ENCODE measurements around the gene DNAH11.
"Not testable (repeated sequence)": the region's sequence is repeated elsewhere in the genome, so short reads cannot be mapped to it uniquely, and the experiment has no call there.

Gene DNAH11

GRCh38 chr7:21869785-21870402 lies 327.1 kb downstream of the DNAH11 start:
- FAIRE-seq (no peak), DNase-seq (ENCODE audit: low spot score) (no peak)

- DNase-seq (ENCODE audit: low spot score) (no peak), FAIRE-seq (no peak)
These were observed 340.2 kb downstream of the DNAH11 start for GRCh38 chr7:21883069-21883468.

DNA sequence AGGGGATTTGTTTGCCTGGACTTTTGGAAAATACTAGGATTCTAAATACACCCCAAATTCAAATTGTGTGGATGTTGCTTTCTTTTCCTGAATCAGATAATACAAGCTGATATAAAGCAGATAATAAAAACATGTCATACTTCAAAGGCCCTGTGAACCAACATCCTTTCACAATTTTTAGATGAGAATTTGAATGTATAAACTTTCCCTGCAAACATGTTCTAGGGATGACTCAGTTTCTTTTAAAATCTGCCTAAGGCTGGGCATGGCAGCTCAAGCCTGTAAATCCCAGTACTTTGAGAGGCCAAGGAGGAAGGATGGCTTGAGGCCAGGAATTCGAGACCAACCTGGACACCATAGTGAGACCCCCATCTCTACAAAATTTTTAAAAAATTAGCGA lies 340.7 kb downstream of the DNAH11 start:
- not testable (repeated sequence) for FAIRE-seq; DNase-seq (ENCODE audit: low spot score)

GRCh38 chr7:21884496-21884895 lies 341.7 kb downstream of the DNAH11 start:
- DNase-seq (ENCODE audit: low spot score) (no peak), FAIRE-seq (no peak)

- DNase-seq (ENCODE audit: low spot score) (no peak), FAIRE-seq (no peak)
These were observed 343.6 kb downstream of the DNAH11 start for GRCh38 chr7:21886396-21886795.

GRCh38 chr7:21887353-21887752 lies 344.5 kb downstream of the DNAH11 start:
- DNase-seq (ENCODE audit: low spot score) (no peak), FAIRE-seq (no peak)

DNA sequence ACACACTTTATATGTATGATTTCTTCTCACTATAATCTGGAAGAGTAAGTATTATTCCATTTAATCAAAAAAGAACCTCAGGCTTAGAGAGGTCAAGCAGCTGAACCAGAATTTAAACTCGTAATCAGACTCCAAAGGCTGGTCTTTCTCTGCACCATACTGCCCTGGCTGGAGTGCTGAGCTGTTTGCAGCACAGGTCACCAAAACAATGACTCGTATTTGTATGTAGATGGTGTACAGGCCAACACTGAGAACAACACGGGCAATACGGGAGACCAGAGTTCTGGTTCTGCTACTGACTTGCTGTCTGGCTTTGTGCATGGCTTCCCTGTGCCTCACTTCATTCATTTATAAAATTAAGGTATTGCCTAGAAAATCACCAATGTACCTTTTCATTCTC lies 344.9 kb downstream of the DNAH11 start:
- no peak for DNase-seq (ENCODE audit: low spot score)
- FAIRE-seq: no peak

DNA sequence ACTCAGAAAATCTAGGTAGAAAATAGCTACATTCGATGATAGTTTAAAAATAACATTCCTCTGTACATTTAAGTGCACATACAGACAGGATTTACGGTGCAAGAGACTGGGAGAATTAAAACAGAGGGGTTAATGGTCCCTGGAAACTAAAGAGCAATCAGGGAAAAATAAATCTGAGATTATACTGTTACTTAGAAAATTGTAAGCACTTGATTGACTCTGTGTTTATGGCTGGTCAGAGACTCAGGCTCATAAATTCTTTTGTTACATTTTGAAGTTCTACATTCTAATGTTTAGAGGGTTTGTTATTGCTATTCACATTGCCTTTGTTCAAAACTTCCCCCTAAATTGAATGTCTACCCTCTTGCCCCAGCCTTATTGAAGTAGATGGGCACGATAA lies 348.5 kb downstream of the DNAH11 start:
- DNase-seq (ENCODE audit: low spot score) (no peak), FAIRE-seq (no peak)

- FAIRE-seq (no peak), DNase-seq (ENCODE audit: low spot score) (no peak)
These were observed 350.6 kb downstream of the DNAH11 start for GRCh38 chr7:21893401-21893800.

DNA sequence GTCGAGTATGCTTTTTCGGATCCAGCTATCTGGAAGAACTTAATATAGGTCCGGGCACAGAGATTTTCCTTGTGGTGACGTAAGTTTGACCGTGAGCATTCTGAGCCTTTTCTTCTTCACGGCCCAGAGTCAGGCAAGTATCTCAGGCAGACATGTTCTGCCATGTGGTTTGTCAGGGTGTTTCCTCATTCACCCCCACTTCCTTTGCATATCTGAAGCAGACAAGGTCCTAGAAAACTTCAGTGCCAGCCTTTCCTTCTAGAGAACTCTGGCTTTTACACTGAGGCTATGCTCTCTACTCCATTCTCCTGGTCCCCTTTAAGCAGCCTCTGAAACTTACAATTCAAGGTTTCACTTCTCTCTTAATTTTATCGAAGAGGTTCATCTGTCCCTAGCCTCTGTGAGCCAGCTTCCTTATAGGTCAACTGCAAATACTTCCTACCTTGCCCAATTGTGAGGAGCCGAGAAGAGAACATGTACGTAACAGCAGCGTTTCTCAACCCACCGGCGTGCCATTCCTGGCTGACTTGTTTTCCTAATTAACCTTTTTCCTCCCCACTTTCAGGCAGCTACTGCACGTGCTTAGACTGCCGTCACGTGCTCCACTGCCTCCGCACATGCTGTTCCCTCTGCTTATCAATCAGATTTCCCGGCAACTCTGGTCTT lies 355.6 kb downstream of the DNAH11 start:
- FAIRE-seq: no peak

DNA sequence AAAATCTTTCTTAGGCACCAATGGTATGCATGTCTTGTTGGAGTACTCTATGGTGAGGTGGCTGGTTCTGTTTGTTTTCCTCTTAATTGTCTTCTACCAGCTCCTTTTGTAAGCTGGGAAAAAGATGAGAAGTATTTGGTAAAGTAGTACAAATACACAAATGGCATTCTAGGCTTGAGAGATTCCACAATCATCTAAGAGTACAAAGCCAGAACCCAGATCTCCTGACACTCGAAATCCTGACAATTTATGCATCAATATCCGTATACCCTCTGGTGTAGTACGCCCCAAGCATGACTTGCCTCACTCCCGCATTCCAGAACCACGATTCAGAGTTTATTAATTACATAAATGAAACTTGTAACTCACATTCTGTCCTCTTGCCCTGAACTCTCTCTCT lies 359.4 kb downstream of the DNAH11 start:
- FAIRE-seq: no peak
- DNase-seq (ENCODE audit: low spot score): no peak

More for the DNA sequence above, 355.6 kb downstream of the DNAH11 start:
- DNase-seq (ENCODE audit: low spot score): no peak

DNA sequence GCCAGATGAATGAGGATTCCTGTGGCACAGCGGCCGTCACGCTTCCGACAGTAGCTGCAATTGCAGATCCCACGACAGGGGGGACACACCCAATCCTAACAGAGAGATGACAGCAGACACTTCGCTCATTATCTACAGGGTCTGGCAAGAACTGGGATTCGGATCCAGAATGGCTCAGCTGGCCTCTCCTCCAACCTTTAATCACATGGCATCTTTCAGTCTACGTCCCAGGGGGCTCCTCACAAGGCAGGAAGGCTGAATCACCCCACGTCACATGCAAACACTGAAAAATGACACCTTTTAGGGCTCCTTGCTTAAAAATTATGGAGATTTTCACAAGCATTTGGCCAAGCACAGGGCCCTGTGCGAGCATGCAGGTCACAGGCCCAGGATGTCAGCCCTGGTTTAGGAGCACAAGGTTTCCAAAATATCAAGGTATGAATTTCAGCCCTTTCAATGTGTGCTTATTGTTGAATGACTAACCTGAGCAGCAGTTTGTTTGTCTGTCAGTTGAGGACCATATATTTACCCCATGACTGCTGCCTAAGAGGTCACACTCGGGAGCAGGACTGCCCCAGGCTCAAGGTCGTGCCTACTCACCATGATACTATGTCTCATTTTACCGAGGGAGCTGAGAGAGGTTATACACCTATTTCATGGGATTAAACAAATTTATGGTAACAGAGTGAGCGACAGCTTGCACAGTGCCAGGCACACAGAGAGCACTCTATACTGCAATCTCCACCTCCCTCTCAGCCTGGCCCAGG lies 360.4 kb downstream of the DNAH11 start:
- DNase-seq (ENCODE audit: low spot score) (no peak), FAIRE-seq (no peak)

- DNase-seq (ENCODE audit: low spot score): no peak
- no peak for FAIRE-seq
These were observed 365.9 kb downstream of the DNAH11 start for GRCh38 chr7:21908746-21909145.

DNA sequence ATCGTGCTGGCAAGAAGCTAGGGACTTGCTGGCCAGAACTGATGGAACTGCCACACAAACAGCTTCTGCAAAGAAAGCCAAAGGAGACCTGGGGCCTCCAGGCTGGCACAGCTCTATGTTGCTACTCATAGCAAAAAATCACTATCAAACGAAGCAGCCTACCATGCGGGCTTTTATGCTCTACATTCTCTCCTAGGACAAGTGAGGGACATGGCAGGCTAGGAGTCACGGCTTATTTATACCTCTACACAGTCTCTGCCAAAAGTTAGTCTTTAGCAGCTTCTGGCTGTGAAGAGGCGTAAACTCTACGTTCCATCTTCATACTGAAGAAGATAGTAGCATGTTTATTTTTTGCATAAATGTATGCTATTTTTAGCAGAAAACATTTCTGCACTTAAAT lies 367.4 kb downstream of the DNAH11 start:
- DNase-seq (ENCODE audit: low spot score) (no peak), FAIRE-seq (no peak)

GRCh38 chr7:21911341-21911875 lies 368.6 kb downstream of the DNAH11 start:
- FAIRE-seq (no peak), DNase-seq (ENCODE audit: low spot score) (no peak)

- FAIRE-seq (no peak), DNase-seq (ENCODE audit: low spot score) (no peak)
These were observed 369.5 kb downstream of the DNAH11 start for GRCh38 chr7:21912305-21912704.

GRCh38 chr7:21912931-21913780 lies 370.3 kb downstream of the DNAH11 start:
- DNase-seq (ENCODE audit: low spot score) (no peak), FAIRE-seq (no peak)

GRCh38 chr7:21914671-21915070 lies 371.8 kb downstream of the DNAH11 start:
- FAIRE-seq (no peak), DNase-seq (ENCODE audit: low spot score) (no peak)

DNA sequence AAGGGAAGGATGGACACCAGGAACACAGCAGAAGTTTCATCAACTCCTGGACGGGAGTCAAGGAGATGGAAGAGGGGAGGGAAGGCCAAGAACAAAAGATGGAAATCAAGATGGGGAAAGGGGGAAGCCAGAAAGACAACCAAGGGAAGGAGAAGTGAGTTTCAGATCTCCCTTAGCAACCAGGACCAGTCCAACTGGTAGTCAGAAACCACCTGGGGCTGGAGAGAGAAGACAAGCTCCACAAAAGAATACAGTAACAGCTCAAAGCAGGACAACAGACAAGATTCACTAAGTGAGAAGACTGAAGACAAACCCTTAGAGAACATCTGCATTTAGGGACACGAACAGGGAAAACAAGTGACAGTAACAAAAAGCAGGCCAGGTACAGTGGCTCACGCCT lies 372.3 kb downstream of the DNAH11 start:
- FAIRE-seq (no peak), DNase-seq (ENCODE audit: low spot score) (no peak)

GRCh38 chr7:21916176-21916575 lies 373.3 kb downstream of the DNAH11 start:
- no peak for FAIRE-seq
- DNase-seq (ENCODE audit: low spot score): no peak

DNA sequence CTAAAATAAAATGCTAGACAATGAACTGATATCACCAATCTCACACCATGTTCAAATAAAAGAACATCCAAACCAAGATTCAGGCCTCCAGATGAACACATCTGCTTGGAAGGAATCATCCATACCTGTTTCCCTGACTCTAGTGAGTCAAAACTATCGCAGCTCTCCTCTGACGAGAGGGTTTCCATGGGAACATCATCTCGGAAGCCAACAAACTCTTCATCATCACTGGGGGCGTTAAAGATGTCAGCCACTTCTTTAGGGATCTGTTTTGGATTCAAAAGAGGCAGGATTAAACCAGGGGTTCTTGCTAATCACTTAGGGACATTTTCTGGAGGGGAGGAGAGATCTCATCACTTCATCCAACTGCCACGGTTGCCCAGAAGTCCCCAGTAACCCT lies 373.8 kb downstream of the DNAH11 start:
- no peak for DNase-seq (ENCODE audit: low spot score)
- FAIRE-seq: no peak

Data from urothelium cell line (cell line).